GM18498 (cell line): ENCODE measurements around the gene KRTAP19-7.

Experiments used
- ATAC-seq: cut with Tn5 transposase; IDR thresholded peaks from one replicate; pipeline ENCODE4 v1.9.1; 2021; ENCODE audit warnings: mild to moderate bottlenecking, moderate library complexity; ENCODE audit not compliant: unreplicated experiment

The KRTAP19-7 gene, protein sequence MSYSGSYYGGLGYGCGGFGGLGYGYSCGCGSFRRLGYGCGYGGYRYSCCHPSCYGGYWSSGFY

DNA sequence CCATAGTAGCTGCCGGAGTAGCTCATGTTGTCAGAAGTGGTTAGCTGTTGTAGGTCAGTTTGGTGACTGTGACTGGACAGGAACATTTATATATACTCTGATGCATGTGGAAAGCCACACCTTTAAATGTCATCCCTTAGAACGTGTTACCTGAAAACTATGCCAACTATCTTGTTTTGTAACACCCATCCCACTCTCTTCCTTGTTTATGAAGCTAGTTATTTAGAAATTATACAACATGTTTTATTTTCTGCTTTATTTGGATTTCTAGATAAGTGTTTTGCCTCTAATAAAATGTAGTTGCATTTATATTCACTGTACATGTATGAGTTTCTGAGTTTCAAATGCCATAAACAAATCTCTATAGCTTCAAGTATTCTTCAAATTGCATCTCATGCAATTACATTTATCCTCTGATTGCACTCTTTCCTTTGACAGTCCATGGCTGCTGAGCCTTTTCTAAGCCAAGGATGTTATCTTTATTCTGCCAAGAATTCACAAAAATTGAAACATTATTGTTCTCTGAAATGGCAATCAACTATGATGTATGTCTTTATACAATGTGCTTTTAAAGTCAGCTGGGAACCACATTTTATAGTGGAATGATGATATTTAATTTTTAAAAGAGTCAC, at the start of gene KRTAP19-7:
Gene KRTAP19-7, minus strand, starts transcription at position 51 of the 632 bp plus-strand sequence. Its CDS starts 25 bp downstream, at position 26.
- ATAC-seq: no peak

DNA sequence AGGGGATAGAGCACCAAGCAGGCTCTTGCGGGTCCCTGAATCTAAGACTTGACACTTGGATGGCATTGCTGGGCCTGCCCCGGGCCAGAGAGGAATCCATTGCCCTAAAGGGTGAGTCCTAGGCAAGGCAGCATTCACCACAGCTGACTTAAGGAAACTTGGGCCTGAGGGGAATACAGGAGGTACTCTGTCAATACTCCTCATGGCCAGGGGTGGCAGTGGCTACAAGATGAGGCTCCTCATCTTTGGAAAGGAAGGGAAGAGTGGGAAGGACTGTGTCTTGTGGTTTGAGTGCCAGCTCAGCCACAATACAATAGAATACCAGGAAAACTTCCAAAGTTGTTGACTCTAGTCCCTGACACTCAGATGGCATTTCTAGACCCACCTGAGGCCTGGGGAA, 44.9 kb upstream of the KRTAP19-7 start:
- ATAC-seq: no peak

DNA sequence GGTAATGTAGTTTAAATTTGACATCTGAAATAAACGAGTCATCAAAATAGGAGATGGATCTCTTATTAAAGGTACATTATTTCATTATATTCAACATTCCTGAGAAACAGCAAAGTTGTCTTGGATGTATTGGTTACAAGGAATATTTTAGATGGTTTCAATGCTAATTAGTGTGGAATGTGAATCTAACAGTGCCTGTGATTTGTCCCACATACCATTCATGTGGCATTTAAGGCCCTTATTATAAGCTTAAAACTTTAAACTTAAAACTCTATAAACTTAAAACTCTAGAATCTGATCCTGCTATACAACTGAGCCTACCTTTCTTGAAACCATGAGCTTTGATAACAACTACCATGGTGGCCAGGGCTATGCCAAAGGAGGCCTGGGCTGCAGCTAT, 39.7 kb upstream of the KRTAP19-7 start, which contains the start of gene KRTAP22-1:
Gene KRTAP22-1, plus strand, starts transcription at position 301 of the 400 bp plus-strand sequence.
- ATAC-seq: no peak

DNA sequence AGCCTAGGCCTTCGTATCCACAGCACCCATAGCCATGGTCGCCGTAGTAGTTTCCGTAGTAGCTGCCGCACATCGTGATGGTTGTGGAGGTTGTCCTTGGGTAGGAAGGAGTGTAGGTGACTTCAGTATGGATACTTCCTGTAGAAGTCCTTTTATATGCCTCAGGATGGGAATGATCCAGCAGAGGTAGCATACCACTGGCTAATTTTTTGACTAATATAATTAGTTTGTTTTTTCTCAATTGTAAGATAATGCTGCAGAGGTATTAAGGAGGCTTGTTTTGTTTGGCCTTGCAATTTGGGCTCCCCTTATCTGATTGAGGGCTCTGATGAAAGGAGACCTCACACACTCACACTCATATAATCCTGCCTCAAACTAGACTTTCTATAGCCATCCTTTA, 37.7 kb upstream of the KRTAP19-7 start, which contains the start of gene KRTAP6-2:
Gene KRTAP6-2, minus strand, starts transcription at position 101 of the 400 bp plus-strand sequence. Its CDS starts 28 bp downstream, at position 73.
- no peak for ATAC-seq

DNA sequence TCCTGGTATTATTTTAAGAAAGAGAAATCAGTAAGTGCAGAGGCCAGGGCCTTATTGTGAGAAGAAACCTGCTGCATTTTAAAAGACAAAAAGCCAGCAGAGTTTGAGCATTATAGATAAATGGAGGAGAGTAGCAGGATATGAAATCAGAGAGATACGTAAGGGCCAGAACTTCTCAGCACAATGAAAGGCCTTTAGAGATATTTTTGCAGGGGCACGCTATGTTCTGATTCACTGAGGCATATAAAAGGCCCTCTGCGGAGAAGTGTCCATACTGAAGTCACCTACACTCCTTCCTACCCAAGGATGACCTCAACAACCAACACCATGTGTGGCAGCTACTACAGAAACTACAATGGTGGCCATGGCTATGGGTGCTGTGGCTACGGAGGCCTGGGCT, 31.0 kb upstream of the KRTAP19-7 start, which contains the start of gene KRTAP6-3:
Gene KRTAP6-3, plus strand, starts transcription at position 301 of the 400 bp plus-strand sequence. Its CDS starts 6 bp downstream, at position 307.
- no peak for ATAC-seq

DNA sequence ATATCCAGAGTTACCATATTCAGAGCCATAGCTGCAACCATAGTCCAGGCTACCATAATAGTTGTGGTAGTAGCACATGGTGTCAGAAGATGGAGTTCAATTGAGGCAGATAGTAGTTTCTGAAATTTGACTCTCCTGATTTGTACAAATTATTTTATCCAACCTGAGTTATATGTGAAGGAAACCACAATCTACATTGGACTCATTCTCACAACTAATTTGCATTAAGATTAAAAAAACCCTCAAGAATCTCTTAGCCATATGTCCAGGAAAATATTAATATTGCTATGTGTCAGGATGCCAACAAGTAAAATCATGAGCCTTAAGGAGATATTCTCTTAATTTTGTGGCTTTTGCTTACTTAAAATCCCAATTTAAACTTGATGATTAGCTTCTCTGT, 29.2 kb upstream of the KRTAP19-7 start, which contains the start of gene KRTAP22-2:
Gene KRTAP22-2, minus strand, starts transcription at position 101 of the 400 bp plus-strand sequence.
- ATAC-seq: no peak

DNA sequence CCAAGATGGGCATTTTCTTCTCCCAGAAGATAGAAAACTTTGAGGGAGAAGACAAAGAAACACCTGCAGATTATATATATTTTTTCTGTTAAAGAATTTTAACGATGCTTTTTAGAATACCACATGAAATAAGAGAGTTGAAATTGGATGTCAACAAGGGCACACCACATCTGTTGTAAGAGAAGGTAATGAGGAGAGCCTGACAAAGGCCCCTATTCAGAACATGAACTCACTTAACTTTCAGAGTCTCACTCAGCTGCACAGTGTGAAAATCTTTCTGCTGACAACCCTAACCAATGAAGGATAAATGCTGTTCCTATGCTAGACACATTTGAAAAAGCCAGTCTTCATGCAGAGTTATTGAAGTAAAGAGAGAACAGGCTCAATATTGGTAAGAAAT, 21.8 kb upstream of the KRTAP19-7 start:
- no peak for ATAC-seq

DNA sequence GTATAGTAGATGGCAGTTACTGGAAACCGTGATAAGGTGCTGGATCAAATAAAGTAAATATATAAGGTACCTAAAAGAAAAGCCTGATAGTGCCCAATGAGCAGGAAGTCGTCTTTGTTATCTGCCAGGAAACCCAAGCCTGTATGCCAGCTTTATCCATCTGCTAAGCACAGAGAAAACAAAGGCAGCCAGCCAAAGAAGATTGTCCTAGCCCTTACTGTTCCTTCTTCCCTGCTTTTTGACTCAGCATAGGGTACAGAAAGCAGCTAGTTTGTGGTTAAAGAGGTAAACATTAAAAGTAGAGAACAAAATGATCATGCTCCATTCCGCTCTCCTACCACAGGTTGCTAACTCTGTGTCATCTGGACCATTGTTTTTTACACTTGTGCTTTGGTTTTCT, 19.0 kb upstream of the KRTAP19-7 start:
- ATAC-seq: no peak

DNA sequence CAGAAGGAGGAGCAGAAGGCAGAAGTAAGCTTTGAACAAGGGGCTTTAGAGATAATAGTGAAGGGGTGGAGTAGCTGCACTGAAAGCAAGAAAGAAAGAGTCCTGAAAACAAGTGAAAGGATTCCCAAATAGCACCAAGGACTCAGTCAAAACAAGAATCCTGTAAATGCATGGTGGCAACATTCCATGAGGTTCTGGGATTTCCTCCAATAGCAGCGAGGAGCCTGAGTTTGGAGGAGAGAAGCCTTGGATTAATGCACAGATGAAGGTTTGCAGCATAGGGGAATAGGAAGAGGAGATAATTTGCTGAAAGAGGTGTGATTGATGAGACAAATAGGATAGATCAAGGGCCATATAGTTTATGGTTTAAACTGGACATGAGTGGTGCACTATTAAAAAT, 18.2 kb upstream of the KRTAP19-7 start:
- no peak for ATAC-seq

DNA sequence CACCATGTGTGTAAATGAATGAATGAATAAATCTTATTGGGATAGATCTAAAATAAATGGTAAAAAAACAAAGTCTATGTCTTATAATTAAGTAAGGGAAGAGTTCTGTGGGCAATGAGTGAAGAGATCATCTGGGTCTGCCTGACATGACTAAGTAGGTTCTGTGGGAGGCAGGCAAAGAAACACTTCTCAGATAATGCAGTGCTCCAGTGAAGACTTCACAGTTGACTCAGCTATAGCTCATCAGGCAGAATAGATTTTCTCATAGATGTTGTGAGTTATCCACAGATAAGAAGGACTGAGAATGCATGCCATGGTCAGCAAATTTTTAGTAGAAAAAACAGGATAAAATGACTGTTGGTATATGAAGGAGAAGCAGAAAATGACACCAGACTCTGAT, 16.7 kb upstream of the KRTAP19-7 start:
- no peak for ATAC-seq

DNA sequence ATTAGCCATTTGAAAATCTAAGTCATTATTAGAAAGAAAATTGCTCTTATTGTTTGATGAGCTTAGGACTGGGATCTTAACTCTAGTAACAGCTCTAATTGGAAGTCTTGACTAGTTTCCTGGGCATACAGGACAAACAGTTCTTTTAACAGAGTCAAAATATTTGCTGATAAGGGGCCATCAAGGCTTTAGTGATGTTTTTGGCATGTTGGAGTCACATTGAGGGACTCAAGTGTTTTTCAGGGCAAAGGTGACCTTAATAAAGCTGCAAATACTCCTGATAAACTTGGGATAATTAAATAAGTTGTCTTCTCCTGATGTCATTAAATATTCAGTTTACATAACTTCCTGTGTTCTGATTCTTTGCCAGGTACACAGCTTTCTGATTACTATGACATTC, 6.5 kb upstream of the KRTAP19-7 start:
- no peak for ATAC-seq

DNA sequence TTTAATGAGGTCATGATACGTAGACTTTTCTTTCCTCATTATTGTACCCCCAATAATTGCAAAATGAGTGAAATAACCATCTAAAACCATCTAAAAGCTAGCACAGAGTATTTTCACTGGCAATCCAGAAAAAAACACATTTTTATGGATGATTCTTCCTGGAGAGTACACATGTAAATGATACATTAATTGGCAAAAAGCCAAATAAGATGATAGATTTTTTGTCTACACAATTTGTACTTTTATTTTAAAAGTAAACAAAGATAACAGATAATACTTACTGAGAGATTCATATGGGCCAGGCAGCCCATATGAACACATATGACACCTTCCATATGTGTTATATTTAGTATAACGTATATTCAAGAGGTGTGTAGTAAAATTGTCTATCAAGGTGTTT, 2.5 kb upstream of the KRTAP19-7 start:
- no peak for ATAC-seq

DNA sequence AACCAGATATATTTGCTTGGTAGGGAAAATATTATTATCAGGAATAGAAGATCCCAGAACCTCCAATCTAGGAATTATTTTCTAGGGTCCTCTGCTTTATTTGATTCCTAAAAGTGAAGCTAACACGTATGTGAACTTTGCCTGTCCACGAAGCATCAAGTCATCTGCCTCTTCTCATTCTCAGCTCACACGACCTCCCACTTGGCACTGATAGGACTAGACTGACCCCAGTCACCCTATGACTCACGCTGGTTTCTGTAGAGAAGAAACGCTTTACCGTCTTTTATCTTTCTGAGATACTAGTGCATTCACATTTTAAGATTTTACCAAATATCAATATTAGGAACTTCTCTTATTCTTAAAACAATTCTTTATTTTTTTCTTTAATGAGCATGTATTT, 2.0 kb upstream of the KRTAP19-7 start:
- ATAC-seq: no peak

DNA sequence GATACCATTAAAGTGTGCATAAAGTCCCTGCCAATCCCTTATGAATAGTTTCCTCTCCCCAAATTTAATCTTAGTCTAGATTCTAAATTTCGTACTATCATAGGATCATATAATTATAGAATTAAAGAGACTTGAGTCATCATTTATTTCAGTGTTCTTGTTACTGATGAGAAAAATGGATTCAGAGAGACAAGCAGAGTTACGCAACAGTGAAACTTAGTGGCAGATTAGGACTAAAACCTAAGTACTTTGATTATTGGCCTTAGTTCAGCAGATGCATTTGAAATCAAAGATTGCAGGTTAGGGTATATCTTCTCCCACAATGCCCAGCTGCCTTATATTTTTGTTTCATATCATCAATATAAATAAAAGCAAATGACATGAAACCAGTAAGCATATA, 843 bp upstream of the KRTAP19-7 start:
- no peak for ATAC-seq

DNA sequence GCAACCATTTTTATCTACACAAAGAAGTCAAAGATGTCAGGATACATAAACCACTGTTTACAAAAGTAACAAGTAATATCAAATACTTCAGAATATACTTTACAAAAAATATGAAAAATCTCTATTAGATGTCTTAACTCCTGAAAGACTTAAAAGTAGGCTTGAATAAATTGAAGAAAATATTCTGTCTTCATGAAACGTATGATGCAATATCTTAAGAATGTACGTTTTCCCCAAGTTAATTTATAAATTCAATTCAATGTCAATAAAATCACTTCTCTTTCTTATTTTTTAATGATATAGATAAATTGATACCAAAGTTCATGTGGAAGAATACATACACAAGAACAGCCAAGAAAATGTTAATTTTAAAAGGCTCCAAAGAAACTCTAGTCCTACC, 6.0 kb downstream of the KRTAP19-7 start:
- ATAC-seq: no peak

DNA sequence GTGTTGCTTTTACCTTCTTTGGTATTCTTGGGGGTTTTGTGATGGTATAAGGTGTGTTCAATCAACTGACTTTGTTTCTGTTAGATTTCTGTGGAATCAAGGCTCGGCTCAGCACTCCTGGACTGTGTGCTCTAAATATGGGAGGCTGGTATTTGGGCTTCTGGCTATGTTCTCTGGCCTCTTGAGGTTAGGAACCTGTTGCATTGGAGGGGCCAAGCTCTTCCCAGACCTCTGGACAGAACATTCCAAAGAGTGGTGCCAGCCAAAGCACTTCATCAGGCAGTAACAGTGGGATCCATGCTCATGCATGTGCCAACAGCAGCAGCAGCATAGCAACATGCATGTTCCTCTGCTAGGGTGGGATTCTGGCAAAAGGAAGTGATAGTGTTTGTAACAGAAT, 8.3 kb downstream of the KRTAP19-7 start:
- ATAC-seq: no peak

DNA sequence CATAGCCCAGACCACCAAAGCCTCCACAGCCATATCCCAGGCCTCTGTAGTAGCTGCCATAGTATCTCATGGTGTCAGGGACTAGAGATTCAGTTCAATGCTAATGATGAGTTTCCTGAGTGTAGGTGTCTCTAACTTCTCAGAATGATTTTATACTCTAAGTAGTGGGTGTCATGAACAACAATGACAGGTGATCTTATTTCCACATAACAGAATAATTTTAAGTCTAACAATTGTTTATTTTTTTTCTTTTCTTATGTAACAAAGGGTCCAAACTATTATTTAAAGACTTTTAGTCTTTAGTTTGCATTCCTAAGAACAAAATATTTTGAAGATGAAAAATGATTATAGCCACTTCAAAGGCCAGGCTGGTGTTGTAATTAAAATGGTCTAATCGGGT, 19.4 kb downstream of the KRTAP19-7 start, which contains the start of gene KRTAP19-6:
Gene KRTAP19-6, minus strand, starts transcription at position 101 of the 400 bp plus-strand sequence. Its CDS starts 31 bp downstream, at position 70.
- ATAC-seq: no peak

DNA sequence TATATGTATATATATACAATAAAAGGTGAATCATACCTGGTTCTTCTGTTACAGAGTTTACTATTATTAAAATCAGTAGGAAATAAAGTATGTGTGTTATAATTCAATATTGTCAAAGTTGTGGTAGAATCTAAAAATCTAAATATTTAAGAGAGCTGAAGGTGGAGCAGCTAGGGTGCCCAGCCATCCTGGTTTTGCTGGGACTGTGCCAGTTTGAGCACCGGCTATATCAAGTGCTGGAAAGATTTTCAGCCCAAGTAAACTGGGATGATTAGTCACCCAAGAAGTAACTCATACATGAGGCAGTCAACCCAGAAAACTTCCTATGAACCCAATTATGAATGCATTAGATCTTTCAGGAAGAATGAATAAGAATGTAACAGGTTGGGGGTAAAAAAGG, 42.2 kb downstream of the KRTAP19-7 start:
- ATAC-seq: no peak

DNA sequence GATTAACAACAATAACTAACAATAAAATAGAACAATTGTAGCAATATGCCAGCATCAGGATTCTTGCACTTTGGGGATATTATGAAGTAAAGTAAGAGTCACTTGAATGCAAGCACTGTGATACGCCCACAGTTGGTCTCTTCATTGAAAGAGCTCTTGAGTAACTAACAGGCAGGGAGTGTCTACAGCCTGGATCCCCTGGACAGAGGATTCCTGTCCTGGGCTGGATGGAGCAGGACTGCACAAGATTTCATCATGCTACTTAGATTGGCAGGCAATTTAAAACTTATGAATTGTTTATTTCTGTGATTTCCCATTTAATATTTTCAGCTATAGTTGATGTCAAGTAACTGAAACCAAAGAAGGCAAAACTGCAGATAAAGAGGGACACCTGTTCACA, 45.4 kb downstream of the KRTAP19-7 start:
- no peak for ATAC-seq
